ENCODE data around the gene TPPP2.

TPPP2 gene

DNA sequence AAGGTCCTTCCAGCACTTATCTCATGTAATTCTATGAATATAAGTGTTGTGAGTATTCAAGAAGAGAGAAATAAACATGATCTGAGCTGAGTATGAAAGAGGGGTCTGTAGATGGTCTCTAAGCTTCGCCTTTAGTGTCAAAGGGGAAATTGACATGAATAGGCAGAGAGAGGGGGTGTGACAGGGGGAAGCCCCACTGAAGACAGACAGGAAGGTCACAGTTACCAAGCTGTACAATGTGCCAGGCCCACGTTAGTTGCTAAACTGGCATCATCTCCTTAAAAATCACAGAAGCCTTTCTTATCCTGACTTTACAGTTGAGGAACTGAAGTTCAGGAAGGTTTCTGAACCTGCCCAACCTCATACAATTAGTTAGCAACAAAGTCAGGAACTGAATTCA, 47.7 kb downstream of the TPPP2 start:
- DNase-seq (ENCODE audit: low spot score) = no peak

DNA sequence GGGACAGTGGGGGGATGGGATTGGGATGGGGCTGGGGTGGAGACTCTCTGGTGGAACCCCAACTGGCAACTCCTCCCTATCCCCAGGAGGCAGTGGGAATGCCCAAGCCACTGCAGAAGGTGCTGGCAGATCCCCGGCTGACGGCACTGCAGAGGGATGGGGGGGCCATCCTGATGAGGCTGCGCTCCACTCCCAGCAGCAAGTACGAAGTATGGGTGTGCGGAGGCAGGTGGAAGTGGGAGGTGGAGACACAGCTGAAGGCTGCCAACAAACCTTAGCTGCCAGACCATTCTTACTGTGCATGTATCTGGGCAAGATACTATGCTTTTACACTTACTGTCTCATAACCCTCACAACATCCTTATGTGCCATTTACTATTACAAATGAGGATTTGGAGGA, 48.3 kb downstream of the TPPP2 start:
- no peak for DNase-seq (ENCODE audit: low spot score)

GRCh38 chr14:21078726-21079125, 48.7 kb downstream of the TPPP2 start:
- DNase-seq (ENCODE audit: low spot score) = no peak

- no peak for DNase-seq (ENCODE audit: low spot score)
Measured at GRCh38 chr14:21081521-21082142, 51.6 kb downstream of the TPPP2 start.
